Body of pancreas (tissue), 4 donors: Measurements from ENCODE around the gene VIPR1.

Experiments
- POLR2A ChIP-seq, 3 donors: fragments of 450-650 bp; IDR thresholded peaks; one replicate each; pipeline ENCODE4 v1.6.1; 2016; ENCODE audit warnings: antibody characterized with exemption in 3 of 3, mild to moderate bottlenecking in 2 of 3
- TF ChIP-seq, protein P1 (sequence below), 7 experiments: fragments of 450-650 bp in 4 of 7; fragments of 200-600 bp in 3 of 7; sonication (generic) in 3 of 7; IDR thresholded peaks; one replicate each; pipeline ENCODE4 v1.5.1; 2016 to 2019; ENCODE audit warnings: antibody characterized with exemption in 7 of 7

DNA sequence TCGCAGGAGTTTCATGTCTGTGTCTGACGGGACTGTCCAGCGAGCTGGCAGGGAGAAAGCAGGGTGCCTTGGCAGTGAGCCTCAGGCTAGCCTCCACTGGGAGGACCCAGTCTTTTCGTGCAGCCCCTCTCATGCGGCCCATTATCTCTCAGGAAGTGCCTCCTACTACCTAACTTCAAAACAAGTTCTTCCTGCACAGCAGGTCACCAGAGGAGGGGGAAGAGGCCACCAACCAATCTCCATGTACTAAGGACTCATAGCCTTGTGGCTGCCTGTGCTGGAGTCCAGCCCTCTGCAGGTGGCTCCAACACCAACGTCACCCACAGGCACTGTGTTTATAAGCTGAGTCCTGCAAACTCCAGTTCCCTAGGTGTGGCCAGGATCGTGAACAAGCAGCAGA, 4.8 kb downstream of the VIPR1 start:
- TF ChIP-seq, protein P1, sequence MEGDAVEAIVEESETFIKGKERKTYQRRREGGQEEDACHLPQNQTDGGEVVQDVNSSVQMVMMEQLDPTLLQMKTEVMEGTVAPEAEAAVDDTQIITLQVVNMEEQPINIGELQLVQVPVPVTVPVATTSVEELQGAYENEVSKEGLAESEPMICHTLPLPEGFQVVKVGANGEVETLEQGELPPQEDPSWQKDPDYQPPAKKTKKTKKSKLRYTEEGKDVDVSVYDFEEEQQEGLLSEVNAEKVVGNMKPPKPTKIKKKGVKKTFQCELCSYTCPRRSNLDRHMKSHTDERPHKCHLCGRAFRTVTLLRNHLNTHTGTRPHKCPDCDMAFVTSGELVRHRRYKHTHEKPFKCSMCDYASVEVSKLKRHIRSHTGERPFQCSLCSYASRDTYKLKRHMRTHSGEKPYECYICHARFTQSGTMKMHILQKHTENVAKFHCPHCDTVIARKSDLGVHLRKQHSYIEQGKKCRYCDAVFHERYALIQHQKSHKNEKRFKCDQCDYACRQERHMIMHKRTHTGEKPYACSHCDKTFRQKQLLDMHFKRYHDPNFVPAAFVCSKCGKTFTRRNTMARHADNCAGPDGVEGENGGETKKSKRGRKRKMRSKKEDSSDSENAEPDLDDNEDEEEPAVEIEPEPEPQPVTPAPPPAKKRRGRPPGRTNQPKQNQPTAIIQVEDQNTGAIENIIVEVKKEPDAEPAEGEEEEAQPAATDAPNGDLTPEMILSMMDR (IDR thresholded peaks at IDR 0.05): peak in 1 of 7 experiments; percentile 8
- TF ChIP-seq POLR2A (IDR thresholded peaks at IDR 0.05): no peak
